Raji (cell line): ENCODE data around the gene SULT2B1.

ENCODE experiments used
- POLR2A ChIP-seq: IDR thresholded peaks from 2 replicates; pipeline ENCODE4 v1.6.1; 2011; ENCODE audit warnings: low read depth, low read length, control low read depth; ENCODE audit not compliant: insufficient read depth

SULT2B1 gene

GRCh38 chr19:48628486-48629296 lies 76.7 kb downstream of the SULT2B1 start:
- TF ChIP-seq POLR2A, result 0 out of 2 replicates have a peak, but pooled peaks have one; percentile 11

- TF ChIP-seq POLR2A, result no peak
These were observed 77.3 kb downstream of the SULT2B1 start for GRCh38 chr19:48629297-48629598.

- no peak for TF ChIP-seq POLR2A
These were observed 77.8 kb downstream of the SULT2B1 start for GRCh38 chr19:48629599-48630295.

GRCh38 chr19:48630296-48631063 lies 78.5 kb downstream of the SULT2B1 start:
- 0 out of 2 replicates have a peak, but pooled peaks have one; percentile 8 for TF ChIP-seq POLR2A

- 0 out of 2 replicates have a peak, but pooled peaks have one; percentile 10 for TF ChIP-seq POLR2A
These were observed 79.3 kb downstream of the SULT2B1 start for GRCh38 chr19:48631225-48631624.

- 0 out of 2 replicates have a peak, but pooled peaks have one; percentile 1 for TF ChIP-seq POLR2A
These were observed 80.3 kb downstream of the SULT2B1 start for GRCh38 chr19:48632286-48632685.

- no peak for TF ChIP-seq POLR2A
These were observed 80.7 kb downstream of the SULT2B1 start for GRCh38 chr19:48632692-48633147.

- no peak; the same call in 1 of the 2 replicates for TF ChIP-seq POLR2A
These were observed 81.4 kb downstream of the SULT2B1 start for GRCh38 chr19:48633148-48634035.

- TF ChIP-seq POLR2A, result no peak
These were observed 82.0 kb downstream of the SULT2B1 start for GRCh38 chr19:48634036-48634342.

- TF ChIP-seq POLR2A, result peak; percentile 86
These were observed 82.7 kb downstream of the SULT2B1 start for GRCh38 chr19:48634424-48635262.

GRCh38 chr19:48635263-48635965 lies 83.4 kb downstream of the SULT2B1 start:
- peak; percentile 72 for TF ChIP-seq POLR2A

GRCh38 chr19:48635966-48636858 lies 84.2 kb downstream of the SULT2B1 start:
- no peak for TF ChIP-seq POLR2A
